ENCODE data around the gene EPHA7.

Gene EPHA7

GRCh38 chr6:93299622-93300021 is 119.7 kb downstream of the EPHA7 start:
- Histone ChIP-seq H4K8ac (ENCODE audit: low read depth, low read length) (no peak overlapping the region), H2BK5ac (ENCODE audit: low read depth, low read length, poor library complexity) (no peak overlapping the region), H3K36me3 (ENCODE audit: control insufficient read depth in 1 of 2, insufficient read depth in 2 of 2, low read length in 2 of 2) (no peaks in the 10 kb centered on the region), H3K4ac (ENCODE audit: low read depth, low read length) (no peak overlapping the region), H3K79me2 (ENCODE audit: control insufficient read depth, insufficient read depth, low read length, poor library complexity) (no peaks in the 10 kb centered on the region), H3K14ac (ENCODE audit: low read length) (no peak overlapping the region), H3K9me3 (ENCODE audit: insufficient read depth, low read depth, low read length) (no peaks in the 10 kb centered on the region), H3K4me3 (ENCODE audit: low read depth, low read length) (no peak overlapping the region), H3K4me1 (ENCODE audit: control insufficient read depth in 1 of 2, insufficient read depth in 2 of 2, low read length in 2 of 2) (no peaks in the 10 kb centered on the region), H2BK120ac (ENCODE audit: insufficient read depth, low read length, poor library complexity) (no peak overlapping the region), H3K9ac (ENCODE audit: low read length) (no peak overlapping the region), H4K91ac (ENCODE audit: low read depth, low read length) (no peak overlapping the region), H2AFZ (ENCODE audit: insufficient read depth, low read length, poor library complexity) (no peak overlapping the region), H3K18ac (ENCODE audit: low read length) (no peak overlapping the region), H3K79me1 (ENCODE audit: low read length) (no peaks in the 10 kb centered on the region), H3K27ac (ENCODE audit: low read depth, low read length) (no peak overlapping the region), H3K23ac (ENCODE audit: low read length) (no peak overlapping the region), H2BK12ac (ENCODE audit: low read length) (no peak overlapping the region), H3K4me2 (ENCODE audit: low read length) (no peak overlapping the region), H2AK5ac (ENCODE audit: low read length) (no peak overlapping the region), H4K12ac (ENCODE audit: low read depth, low read length) (no peak overlapping the region), H3K27me3 (ENCODE audit: insufficient read depth, low read length) (no peaks in the 10 kb centered on the region)
- no peak for DNase-seq
- no CpG with 5 or more reads among the region's 3 CpGs for WGBS (ENCODE audit: extremely low coverage, insufficient coverage, insufficient read length)

GRCh38 chr6:93295631-93296030 is 123.7 kb downstream of the EPHA7 start:
- Histone ChIP-seq H2BK5ac (ENCODE audit: low read depth, low read length, poor library complexity) (no peak overlapping the region), H2AFZ (ENCODE audit: insufficient read depth, low read length, poor library complexity) (no peak overlapping the region), H2BK120ac (ENCODE audit: insufficient read depth, low read length, poor library complexity) (no peak overlapping the region), H3K79me1 (ENCODE audit: low read length) (no peaks in the 10 kb centered on the region), H3K9ac (ENCODE audit: low read length) (no peak overlapping the region), H3K4me1 (ENCODE audit: control insufficient read depth in 1 of 2, insufficient read depth in 2 of 2, low read length in 2 of 2) (no peaks in the 10 kb centered on the region), H3K27ac (ENCODE audit: low read depth, low read length) (no peak overlapping the region), H3K9me3 (ENCODE audit: insufficient read depth, low read depth, low read length) (no peaks in the 10 kb centered on the region), H4K8ac (ENCODE audit: low read depth, low read length) (no peak overlapping the region), H3K4ac (ENCODE audit: low read depth, low read length) (no peak overlapping the region), H3K14ac (ENCODE audit: low read length) (no peak overlapping the region), H3K4me2 (ENCODE audit: low read length) (no peak overlapping the region), H2AK5ac (ENCODE audit: low read length) (no peak overlapping the region), H3K18ac (ENCODE audit: low read length) (no peak overlapping the region), H4K91ac (ENCODE audit: low read depth, low read length) (no peak overlapping the region), H3K27me3 (ENCODE audit: insufficient read depth, low read length) (no peaks in the 10 kb centered on the region), H3K36me3 (ENCODE audit: control insufficient read depth in 1 of 2, insufficient read depth in 2 of 2, low read length in 2 of 2) (no peaks in the 10 kb centered on the region), H4K12ac (ENCODE audit: low read depth, low read length) (no peak overlapping the region), H3K79me2 (ENCODE audit: control insufficient read depth, insufficient read depth, low read length, poor library complexity) (no peaks in the 10 kb centered on the region), H3K4me3 (ENCODE audit: low read depth, low read length) (no peak overlapping the region), H2BK12ac (ENCODE audit: low read length) (no peak overlapping the region), H3K23ac (ENCODE audit: low read length) (no peak overlapping the region)
- DNase-seq: no peak

- H3K27me3 ChIP-seq (ENCODE audit: insufficient read depth, low read length): no peaks in the 10 kb centered on the region
- H2BK120ac ChIP-seq (ENCODE audit: insufficient read depth, low read length, poor library complexity): no peak overlapping the region
- no peak overlapping the region for H3K18ac ChIP-seq (ENCODE audit: low read length)
- H3K9me3 ChIP-seq (ENCODE audit: insufficient read depth, low read depth, low read length): no peaks in the 10 kb centered on the region
- no peak overlapping the region for H3K4me2 ChIP-seq (ENCODE audit: low read length)
- H3K23ac ChIP-seq (ENCODE audit: low read length): no peak overlapping the region
- H3K79me1 ChIP-seq (ENCODE audit: low read length): no peaks in the 10 kb centered on the region
- no peak overlapping the region for H2AFZ ChIP-seq (ENCODE audit: insufficient read depth, low read length, poor library complexity)
- no peak for DNase-seq
- H3K4me1 ChIP-seq (ENCODE audit: control insufficient read depth in 1 of 2, insufficient read depth in 2 of 2, low read length in 2 of 2): no peaks in the 10 kb centered on the region
- no peak overlapping the region for H2BK5ac ChIP-seq (ENCODE audit: low read depth, low read length, poor library complexity)
- H4K8ac ChIP-seq (ENCODE audit: low read depth, low read length): no peak overlapping the region
- H4K12ac ChIP-seq (ENCODE audit: low read depth, low read length): no peak overlapping the region
- H3K36me3 ChIP-seq (ENCODE audit: control insufficient read depth in 1 of 2, insufficient read depth in 2 of 2, low read length in 2 of 2): no peaks in the 10 kb centered on the region
- no peak overlapping the region for H3K4ac ChIP-seq (ENCODE audit: low read depth, low read length)
- no peak overlapping the region for H2AK5ac ChIP-seq (ENCODE audit: low read length)
- no peak overlapping the region for H4K91ac ChIP-seq (ENCODE audit: low read depth, low read length)
- no peak overlapping the region for H3K9ac ChIP-seq (ENCODE audit: low read length)
- H3K4me3 ChIP-seq (ENCODE audit: low read depth, low read length): no peak overlapping the region
- 100% methylated on average over 1 of the region's 2 CpGs for WGBS (ENCODE audit: extremely low coverage, insufficient coverage, insufficient read length)
- no peak overlapping the region for H2BK12ac ChIP-seq (ENCODE audit: low read length)
- no peak overlapping the region for H3K14ac ChIP-seq (ENCODE audit: low read length)
- no peak overlapping the region for H3K27ac ChIP-seq (ENCODE audit: low read depth, low read length)
- no peaks in the 10 kb centered on the region for H3K79me2 ChIP-seq (ENCODE audit: control insufficient read depth, insufficient read depth, low read length, poor library complexity)
Measured at GRCh38 chr6:93294879-93295278, 124.5 kb downstream of the EPHA7 start.

GRCh38 chr6:93293872-93294271 is 125.5 kb downstream of the EPHA7 start:
- no peak overlapping the region for H4K8ac ChIP-seq (ENCODE audit: low read depth, low read length)
- no peak for DNase-seq
- no peaks in the 10 kb centered on the region for H3K27me3 ChIP-seq (ENCODE audit: insufficient read depth, low read length)
- H3K4me1 ChIP-seq (ENCODE audit: control insufficient read depth in 1 of 2, insufficient read depth in 2 of 2, low read length in 2 of 2): no peaks in the 10 kb centered on the region
- no peak overlapping the region for H4K12ac ChIP-seq (ENCODE audit: low read depth, low read length)
- H3K4ac ChIP-seq (ENCODE audit: low read depth, low read length): no peak overlapping the region
- no peak overlapping the region for H2BK120ac ChIP-seq (ENCODE audit: insufficient read depth, low read length, poor library complexity)
- H4K91ac ChIP-seq (ENCODE audit: low read depth, low read length): no peak overlapping the region
- H2BK12ac ChIP-seq (ENCODE audit: low read length): no peak overlapping the region
- no peaks in the 10 kb centered on the region for H3K79me2 ChIP-seq (ENCODE audit: control insufficient read depth, insufficient read depth, low read length, poor library complexity)
- H3K27ac ChIP-seq (ENCODE audit: low read depth, low read length): no peak overlapping the region
- H3K14ac ChIP-seq (ENCODE audit: low read length): no peak overlapping the region
- no CpG with 5 or more reads among the region's 6 CpGs for WGBS (ENCODE audit: extremely low coverage, insufficient coverage, insufficient read length)
- H2BK5ac ChIP-seq (ENCODE audit: low read depth, low read length, poor library complexity): no peak overlapping the region
- no peak overlapping the region for H3K4me2 ChIP-seq (ENCODE audit: low read length)
- no peaks in the 10 kb centered on the region for H3K9me3 ChIP-seq (ENCODE audit: insufficient read depth, low read depth, low read length)
- H3K18ac ChIP-seq (ENCODE audit: low read length): no peak overlapping the region
- no peak overlapping the region for H3K9ac ChIP-seq (ENCODE audit: low read length)
- H2AK5ac ChIP-seq (ENCODE audit: low read length): no peak overlapping the region
- no peak overlapping the region for H3K4me3 ChIP-seq (ENCODE audit: low read depth, low read length)
- no peak overlapping the region for H3K23ac ChIP-seq (ENCODE audit: low read length)
- H3K36me3 ChIP-seq (ENCODE audit: control insufficient read depth in 1 of 2, insufficient read depth in 2 of 2, low read length in 2 of 2): no peaks in the 10 kb centered on the region
- H2AFZ ChIP-seq (ENCODE audit: insufficient read depth, low read length, poor library complexity): no peak overlapping the region
- no peaks in the 10 kb centered on the region for H3K79me1 ChIP-seq (ENCODE audit: low read length)

Measured in trophoblast cell (in vitro differentiated cells and primary cell).